ENCODE measurements around the gene UBE2D1. TPM values are rescaled to one million over a fixed set of nuclear protein-coding genes. Genes with fewer than 3 reads are reported as not detected.

Gene UBE2D1
- total RNA-seq, 6 experiments from 2014 or later = 3.1 to 11.9 (median 6.6) TPM

DNA sequence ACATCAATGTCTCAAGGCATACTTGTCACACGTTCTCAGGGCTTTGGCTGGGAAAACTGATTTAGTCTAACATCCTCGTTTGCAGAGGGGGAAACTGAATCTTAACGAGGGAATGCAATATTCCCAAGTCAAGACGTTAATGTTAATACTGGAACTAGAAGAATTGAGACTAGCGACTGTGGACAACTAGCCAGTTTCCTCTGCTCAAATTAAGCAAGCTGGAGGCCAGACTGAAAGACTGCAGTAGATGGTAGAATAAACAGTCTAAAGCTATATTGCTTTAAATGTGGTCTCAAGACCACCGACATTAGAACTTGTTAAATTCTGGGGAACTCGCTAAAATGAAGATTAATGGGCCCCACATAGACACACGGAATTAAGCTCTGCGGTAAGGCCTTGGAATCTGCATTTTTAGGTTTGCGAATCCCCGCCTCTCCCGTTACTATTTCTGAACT, 49.8 kb downstream of the UBE2D1 start:
- WGBS (ENCODE audit: insufficient coverage, low coverage, low lambda C conversion rate, missing lambda C conversion rate) = 0% methylated on average over 9 of the region's 12 CpGs
- no peaks in the 10 kb centered on the region for H3K27me3 ChIP-seq
- DNase-seq (no peak), ATAC-seq (peak; percentile 0 to 6 (median 2))
- TF ChIP-seq, protein P1, sequence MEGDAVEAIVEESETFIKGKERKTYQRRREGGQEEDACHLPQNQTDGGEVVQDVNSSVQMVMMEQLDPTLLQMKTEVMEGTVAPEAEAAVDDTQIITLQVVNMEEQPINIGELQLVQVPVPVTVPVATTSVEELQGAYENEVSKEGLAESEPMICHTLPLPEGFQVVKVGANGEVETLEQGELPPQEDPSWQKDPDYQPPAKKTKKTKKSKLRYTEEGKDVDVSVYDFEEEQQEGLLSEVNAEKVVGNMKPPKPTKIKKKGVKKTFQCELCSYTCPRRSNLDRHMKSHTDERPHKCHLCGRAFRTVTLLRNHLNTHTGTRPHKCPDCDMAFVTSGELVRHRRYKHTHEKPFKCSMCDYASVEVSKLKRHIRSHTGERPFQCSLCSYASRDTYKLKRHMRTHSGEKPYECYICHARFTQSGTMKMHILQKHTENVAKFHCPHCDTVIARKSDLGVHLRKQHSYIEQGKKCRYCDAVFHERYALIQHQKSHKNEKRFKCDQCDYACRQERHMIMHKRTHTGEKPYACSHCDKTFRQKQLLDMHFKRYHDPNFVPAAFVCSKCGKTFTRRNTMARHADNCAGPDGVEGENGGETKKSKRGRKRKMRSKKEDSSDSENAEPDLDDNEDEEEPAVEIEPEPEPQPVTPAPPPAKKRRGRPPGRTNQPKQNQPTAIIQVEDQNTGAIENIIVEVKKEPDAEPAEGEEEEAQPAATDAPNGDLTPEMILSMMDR (IDR thresholded peaks at IDR 0.05) = no peak
- TF ChIP-seq POLR2A (IDR thresholded peaks at IDR 0.05) = no peak
- intact Hi-C loops (cut with DNase I) = no loop called here
- H3K9me3 ChIP-seq = no peaks in the 10 kb centered on the region
- peak overlapping the region; percentile 78 to 85 (median 84) for H3K4me3 ChIP-seq
- peaks cover 0 to 16% (median 10%) of the 10 kb centered on the region in 4 donors for H3K36me3 ChIP-seq
- peaks cover 0 to 13% (median 3%) of the 10 kb centered on the region in 4 donors for H3K4me1 ChIP-seq
- H3K27ac ChIP-seq = peak overlapping the region; percentile 68 to 82 (median 77)

DNA sequence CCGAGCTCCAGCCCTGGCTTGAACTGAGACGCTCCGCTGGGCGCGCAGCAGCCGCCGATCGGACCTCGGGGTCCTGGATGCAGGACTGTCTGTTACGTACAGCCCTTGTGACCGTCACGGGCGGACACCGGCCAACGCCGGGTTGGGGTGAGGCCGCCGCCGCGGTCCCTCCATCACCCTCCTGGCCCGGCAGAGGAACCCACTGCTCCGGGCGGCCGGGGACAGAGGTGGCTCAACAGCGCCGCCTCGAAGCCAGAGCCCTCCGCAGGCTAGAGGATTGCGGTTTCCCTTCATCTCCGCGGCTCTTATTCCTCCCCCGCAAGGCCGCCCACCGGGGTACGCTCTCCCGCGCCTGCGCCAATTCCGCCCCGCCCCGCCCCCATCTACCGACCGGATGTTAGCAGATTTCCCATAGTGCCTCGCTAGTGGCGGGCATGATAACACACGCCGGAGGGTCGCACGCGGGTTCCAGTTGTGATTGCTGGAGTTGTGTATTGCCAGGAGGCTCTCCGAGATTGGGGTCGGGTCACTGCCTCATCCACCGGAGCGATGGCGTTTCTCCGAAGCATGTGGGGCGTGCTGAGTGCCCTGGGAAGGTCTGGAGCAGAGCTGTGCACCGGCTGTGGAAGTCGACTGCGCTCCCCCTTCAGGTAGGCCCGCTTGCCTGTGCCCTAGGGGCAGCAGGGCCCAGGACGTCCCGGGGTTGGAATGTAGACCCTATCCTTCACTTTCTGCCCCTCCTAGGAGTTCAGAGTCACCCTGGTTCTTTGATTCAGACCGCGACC, 50.4 kb downstream of the UBE2D1 start, which contains the start of gene TFAM:
Gene TFAM (plus strand): TSS at position 412 of the 785 bp plus-strand sequence. CDS start 138 bp downstream, at position 550.
- intact Hi-C loops (cut with DNase I) = no loop called here

DNA sequence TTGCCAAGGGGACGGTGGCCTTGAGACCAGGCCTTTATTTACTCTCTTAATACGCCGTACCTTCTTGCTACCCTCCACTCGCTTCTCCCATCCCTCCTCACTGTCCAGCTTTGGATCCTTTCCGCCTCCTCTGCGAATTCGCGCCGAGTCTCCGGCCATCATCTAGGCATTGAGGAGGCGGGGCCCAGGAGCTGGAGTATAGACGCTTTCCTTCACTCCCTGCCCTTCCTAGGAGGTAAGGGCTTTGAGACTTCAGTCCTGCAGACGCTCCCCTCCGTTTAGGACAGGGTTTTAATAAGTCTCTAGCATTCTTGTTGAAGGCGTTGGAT, 50.9 kb downstream of the UBE2D1 start:
- WGBS (ENCODE audit: insufficient coverage, low coverage, low lambda C conversion rate, missing lambda C conversion rate) = under 1% methylated on average over 15 of the region's 15 CpGs
- ATAC-seq = peak; percentile 1 to 5 (median 2)

More for the DNA sequence above, 50.4 kb downstream of the UBE2D1 start, which contains the start of gene TFAM:
- peaks cover 0 to 13% (median 3%) of the 10 kb centered on the region in 4 donors for H3K4me1 ChIP-seq
- 0% methylated on average over 5 of the region's 65 CpGs for WGBS (ENCODE audit: insufficient coverage, low coverage, low lambda C conversion rate, missing lambda C conversion rate)
- no peaks in the 10 kb centered on the region for H3K27me3 ChIP-seq
- peak; percentile 96 for DNase-seq
- peaks cover 0 to 22% (median 13%) of the 10 kb centered on the region in 4 donors for H3K36me3 ChIP-seq
- H3K27ac ChIP-seq = peak within 1 kb of the TSS; percentile 68 to 82 (median 77)
- H3K4me3 ChIP-seq = peak within 1 kb of the TSS; percentile 78 to 85 (median 84)
- TF ChIP-seq, protein P1 (IDR thresholded peaks at IDR 0.05) = peak; percentile 55 to 68 (median 59)
- TF ChIP-seq POLR2A (IDR thresholded peaks at IDR 0.05) = peak; percentile 86
- no peaks in the 10 kb centered on the region for H3K9me3 ChIP-seq
- ATAC-seq = peak; percentile 98 to 99 (median 98)

DNA sequence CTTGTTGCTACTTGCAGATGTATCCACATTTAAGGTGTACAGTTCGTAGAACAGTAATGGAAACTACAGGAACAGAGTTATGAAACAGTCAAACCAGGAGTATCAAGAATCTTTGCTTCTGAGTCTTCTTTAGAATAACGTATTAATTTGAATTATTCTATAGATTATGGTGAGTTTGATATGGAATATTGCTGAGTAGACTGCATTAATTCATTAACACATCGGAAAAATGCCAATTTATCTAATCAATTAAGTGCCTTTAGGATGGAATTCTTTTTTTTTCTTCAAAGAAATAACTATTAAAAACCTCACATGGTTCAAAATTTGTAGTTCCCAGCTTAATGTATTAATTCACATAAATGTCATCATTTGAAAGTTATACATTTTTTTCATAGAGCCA, 54.2 kb downstream of the UBE2D1 start:
- Histone ChIP-seq H3K9me3 (no peaks in the 10 kb centered on the region), H3K27ac (no peak overlapping the region), H3K27me3 (no peaks in the 10 kb centered on the region), H3K4me3 (no peak overlapping the region), H3K4me1 (peaks cover 0 to 13% (median 3%) of the 10 kb centered on the region in 4 donors), H3K36me3 (peaks cover 0 to 52% (median 15%) of the 10 kb centered on the region in 4 donors)
- TF ChIP-seq, protein P1 (IDR thresholded peaks at IDR 0.05) = no peak
- TF ChIP-seq POLR2A (IDR thresholded peaks at IDR 0.05) = no peak
- intact Hi-C loops (cut with DNase I) = no loop called here
- DNase-seq (no peak), ATAC-seq (no peak)
- WGBS (ENCODE audit: insufficient coverage, low coverage, low lambda C conversion rate, missing lambda C conversion rate) = 87% methylated on average over 3 of the region's 3 CpGs

More for the DNA sequence above, 50.9 kb downstream of the UBE2D1 start:
- H3K36me3 ChIP-seq = peaks cover 0 to 27% (median 14%) of the 10 kb centered on the region in 4 donors
- H3K4me3 ChIP-seq = peak overlapping the region; percentile 78 to 85 (median 84)
- no peaks in the 10 kb centered on the region for H3K27me3 ChIP-seq
- no peaks in the 10 kb centered on the region for H3K9me3 ChIP-seq
- TF ChIP-seq POLR2A (IDR thresholded peaks at IDR 0.05) = no peak
- TF ChIP-seq, protein P1 (IDR thresholded peaks at IDR 0.05) = no peak
- intact Hi-C loops (cut with DNase I) = no loop called here
- DNase-seq = peak; percentile 31 to 55 (median 47)
- H3K4me1 ChIP-seq = peaks cover 0 to 13% (median 3%) of the 10 kb centered on the region in 4 donors
- peak overlapping the region; percentile 68 to 82 (median 77) for H3K27ac ChIP-seq

All from right lobe of liver (tissue), 6 donors.